Stimulated activated CD4-positive, alpha-beta T cell treated with anti-CD3 and anti-CD28 coated beads, Interleukin-1b, Interleukin-23, amount 100 ng/mL, for 48 hours (primary cell): ENCODE results near the gene USH1C.

Experiments
- DNase-seq: peaks from one replicate; pipeline ENCODE4 v3.0.0-alpha.2; 2020

Gene USH1C

DNA sequence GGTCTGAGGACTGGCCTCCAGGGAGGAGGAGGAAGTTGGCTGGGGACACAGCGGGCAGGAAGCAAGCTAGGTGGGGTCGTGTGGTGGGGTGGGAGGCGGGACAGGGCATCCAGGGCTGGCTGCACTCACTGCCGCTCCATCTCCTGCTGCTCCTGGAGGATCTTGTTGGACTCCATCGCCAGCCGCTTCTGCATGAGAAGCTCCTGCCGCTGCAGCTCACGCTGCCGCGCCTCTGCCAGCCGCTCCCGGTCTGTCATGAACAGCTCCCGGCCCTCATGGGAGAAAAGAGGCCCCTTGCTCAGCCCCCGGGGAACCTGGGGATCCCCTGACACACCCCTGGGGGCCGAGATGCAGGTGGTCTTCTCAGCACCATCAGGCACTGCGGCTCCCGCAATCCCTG, 21.6 kb downstream of the USH1C start:
- no peak for DNase-seq

DNA sequence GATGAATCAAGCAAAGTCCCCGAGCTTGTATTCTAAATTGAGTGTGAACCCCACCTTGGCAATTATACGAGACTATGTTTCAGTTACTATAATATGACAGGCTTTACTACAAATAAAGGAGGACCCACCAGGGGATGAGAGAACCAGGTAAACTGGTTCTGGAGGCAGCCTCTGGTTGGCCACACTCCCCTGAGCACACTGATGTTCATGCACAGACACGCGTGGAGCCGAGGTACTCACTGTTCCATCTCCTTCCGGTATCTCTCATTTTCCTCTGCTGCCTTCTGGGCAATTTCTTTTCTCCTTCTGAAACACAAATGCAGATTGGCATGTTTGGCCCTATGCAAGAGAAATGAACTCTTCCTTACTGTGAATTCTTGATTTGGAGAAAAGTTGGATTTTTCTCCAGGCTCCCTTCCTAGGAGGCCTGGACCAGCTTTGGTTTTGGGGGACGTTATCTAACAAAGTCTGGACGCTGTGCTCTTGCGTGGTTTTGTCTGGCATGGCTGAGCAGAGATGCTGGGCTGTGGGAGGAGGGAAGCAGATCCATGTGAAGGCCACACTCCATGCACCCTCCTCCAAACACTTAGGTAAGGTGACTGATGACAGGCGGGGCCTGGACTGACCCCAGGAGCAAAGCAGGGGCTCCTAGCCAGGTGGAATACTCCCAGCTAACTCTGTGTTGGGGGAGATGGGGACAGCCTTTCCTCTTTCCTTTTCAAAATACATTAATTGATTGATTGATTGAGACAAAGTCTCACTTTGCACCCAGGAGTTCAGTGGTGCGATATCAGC, 22.9 kb downstream of the USH1C start:
- DNase-seq, result no peak

DNA sequence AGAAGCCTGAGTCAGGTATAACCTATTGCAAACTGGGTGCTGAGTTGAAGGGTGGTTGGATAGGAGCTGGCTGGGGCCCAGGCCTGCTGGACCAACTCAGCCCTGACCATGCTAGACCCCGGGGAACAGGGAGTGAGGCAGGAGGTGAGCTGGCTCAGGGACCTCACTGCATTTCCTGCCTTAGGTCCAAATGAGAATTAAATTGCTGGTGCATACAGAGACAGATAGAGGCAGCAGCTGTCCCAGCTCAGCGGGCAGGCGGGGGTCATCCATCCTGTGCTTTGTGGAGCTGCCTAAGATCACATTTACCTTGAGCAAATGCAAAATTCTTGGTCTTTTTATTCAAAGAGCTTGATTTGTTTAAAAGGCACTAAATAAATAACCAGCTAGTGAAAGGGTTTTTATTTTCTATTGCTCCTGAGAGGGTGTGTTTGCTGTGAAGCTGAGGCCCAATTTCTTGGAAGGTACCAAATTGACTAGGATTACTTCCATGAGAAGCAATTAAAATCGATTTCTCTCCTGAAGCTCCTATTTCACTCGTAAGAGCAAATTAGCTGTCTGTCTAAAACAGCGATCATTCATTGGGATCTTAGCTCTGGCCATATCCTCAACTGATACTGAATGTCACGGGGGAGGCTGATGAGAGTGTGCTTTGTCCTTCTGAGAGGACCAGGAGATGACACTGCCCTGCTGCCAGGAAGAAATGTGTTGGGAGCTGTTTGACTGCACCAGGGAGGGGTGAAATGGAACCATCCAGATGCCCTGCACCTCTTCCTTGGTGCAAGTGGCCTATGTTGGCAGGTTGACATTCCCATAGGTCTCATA, 24.9 kb downstream of the USH1C start:
- no peak for DNase-seq

DNA sequence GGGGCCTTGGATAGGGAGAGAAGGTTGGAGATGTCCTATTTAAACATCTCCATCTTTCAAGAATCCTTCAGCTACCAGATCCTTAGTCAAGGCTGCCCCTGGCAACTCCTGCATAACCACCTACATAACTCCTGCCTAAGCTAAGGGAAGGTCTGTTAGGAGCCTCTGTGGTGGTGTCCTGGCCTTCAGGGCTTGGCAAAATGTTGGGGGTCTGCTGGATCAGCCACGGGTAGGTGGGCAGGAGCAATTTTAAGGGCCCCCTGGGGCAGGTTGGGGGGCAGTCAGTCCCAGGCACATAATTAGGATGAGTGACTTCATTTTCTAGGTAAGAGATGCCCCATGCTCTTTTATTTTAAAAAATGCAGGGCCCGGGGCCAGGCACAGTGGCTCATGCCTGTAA, 25.9 kb downstream of the USH1C start:
- no peak for DNase-seq

DNA sequence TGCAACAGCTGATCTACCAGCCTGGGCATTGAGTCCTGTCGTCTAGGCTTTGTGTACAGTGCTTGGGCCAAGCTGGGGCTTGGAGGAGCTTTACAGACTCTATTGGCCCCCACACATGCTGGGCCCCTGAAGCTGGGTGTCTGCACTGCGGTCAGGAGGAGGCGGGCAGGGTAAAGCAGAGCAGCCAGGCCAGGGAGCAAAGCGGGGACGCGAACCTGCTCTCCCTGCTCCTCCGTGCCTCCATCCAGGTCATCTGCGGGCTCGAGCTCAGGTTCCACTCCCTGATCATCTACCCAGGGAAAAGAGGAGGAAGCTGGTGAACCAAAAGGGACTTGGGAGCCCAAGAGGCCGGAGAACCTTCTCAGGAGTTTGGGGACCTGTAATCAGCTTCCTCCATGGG, 27.0 kb downstream of the USH1C start:
- DNase-seq, result no peak

DNA sequence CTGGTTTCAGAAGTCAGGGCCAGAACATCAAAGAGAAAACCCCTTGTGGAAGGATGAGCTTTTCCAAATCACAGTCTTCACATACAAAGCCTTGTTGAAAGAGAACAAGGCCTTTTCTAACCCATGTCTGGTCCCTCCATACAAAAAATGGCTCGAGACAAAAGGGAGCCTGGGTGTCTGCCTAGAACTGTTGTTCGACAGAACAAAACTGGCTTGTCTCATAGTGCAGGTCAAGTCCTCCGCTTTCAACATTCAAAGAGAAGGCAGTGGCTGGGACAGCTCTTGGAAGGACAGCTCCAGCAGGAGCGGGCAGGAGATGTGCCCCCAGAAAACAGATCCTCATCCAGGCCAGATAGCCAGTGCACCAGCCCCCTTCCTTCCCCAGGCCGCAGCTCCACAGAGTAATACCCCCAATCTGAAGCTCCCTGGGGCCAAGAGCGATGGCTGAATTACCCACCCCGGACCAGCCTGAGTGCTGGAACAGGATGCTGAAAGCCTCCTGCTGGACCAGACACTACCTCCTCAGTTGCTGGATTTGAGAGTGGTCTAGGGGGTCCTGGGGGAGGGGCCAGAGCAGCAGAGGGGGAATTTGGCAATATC, 27.6 kb downstream of the USH1C start:
- DNase-seq, result no peak

DNA sequence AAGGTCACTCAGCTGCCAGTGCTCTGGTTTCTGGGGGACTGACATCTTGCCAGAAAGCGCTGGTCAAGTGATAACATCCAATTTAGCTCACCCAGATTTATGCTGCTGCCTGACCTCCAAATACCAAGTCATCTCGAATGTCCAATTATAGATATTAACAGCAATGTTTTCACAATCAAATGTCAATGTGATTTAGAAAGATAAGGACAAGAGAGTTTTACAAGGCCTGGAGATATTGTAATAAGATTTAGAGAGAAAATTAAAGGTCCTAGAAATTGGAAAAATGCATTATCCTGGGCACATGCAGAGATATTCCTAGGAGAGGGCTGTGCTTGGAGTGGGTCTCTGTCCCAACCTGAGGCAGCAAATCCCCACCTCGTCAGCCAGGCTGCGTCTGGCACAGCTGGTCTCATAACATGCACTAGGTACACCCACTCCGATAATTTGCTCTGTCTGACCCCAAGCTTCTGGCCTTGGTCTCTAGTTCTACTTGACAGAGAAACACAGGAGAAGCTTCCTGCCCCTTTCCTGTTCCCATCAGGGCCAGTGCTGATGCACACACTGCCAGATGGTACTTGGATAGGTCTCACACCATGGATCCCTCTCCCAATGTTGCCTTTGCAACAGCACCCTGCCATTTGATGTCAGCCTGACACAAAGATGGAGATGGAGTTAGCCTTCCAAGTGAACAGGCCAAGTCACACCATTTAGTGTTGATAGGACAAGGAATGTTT, 28.6 kb downstream of the USH1C start:
- DNase-seq, result no peak

DNA sequence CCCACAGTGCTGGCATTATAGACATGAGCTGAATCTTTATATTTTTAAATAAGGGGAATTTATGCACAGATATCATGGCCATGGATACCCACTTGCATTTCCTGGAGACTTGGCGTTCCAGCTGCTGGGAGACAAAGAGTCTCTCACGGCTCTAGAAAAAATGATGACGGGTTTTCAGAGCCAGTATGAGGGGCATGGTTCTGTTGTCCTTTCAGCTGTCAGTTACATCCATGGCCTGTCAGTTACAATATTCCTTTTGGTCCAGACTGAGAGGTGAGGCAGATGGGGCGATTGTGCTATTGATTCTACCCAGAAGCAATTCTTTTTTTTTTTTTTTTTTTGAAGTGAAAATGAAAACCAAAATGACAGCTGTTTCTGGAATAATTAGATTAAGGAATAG, 29.7 kb downstream of the USH1C start:
- DNase-seq, result no peak

DNA sequence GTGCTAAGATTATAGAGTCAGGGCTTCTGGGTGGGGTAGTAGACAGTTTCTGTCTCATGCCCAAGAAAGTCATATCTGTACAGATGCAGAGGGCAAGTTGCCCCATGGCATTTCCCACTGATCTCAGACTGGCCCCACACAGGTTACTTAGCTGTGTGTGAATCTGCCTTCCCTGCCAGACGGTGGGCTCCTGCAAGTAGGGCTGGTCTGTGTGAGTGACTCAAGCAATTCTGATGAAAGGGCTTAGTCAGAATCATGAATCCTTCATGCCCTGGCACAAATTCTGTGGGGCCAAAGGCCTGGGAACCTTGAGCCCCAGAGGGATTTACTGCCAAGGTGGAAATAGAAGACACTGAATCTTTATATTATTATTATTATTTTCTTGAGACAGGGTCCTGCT, 30.4 kb downstream of the USH1C start:
- DNase-seq, result peak; percentile 39

DNA sequence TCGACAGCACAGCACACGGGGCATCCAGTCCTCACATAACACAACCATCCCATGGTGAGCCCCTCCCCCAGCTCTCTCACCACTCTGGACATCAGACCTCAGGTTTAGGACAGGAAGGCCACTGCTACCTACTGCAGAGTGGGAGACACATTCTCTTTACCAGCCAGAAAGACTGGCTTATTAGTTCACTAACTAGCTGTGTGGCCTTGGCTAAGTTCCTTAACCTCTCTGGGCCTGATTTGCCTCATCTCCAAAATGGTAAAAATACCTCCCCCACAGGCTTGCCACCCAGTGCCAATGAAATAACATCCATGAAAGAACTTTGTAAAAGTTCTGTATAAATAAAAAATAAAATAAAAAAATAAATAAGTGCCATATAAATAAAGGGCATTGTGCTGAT, 32.1 kb downstream of the USH1C start:
- no peak for DNase-seq

DNA sequence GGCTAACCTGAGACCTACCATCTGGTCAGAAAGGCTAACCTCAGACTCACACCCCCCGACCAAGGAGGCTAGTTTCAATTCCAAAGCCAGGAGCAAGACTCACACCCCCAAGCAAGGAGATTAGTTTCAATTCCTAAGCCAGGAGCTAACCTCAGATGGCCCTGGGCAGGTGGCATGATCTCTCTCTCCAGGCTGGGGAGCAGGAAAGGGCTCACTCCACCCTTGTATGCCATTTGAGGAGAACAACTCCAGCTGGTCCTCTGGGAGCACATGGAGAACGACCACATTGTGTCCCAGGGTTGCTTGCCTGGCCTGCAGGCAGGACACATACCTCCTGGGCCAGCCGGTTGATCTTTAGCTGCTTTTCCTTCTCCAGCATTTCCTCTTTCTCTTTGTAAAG, 32.6 kb downstream of the USH1C start:
- no peak for DNase-seq

DNA sequence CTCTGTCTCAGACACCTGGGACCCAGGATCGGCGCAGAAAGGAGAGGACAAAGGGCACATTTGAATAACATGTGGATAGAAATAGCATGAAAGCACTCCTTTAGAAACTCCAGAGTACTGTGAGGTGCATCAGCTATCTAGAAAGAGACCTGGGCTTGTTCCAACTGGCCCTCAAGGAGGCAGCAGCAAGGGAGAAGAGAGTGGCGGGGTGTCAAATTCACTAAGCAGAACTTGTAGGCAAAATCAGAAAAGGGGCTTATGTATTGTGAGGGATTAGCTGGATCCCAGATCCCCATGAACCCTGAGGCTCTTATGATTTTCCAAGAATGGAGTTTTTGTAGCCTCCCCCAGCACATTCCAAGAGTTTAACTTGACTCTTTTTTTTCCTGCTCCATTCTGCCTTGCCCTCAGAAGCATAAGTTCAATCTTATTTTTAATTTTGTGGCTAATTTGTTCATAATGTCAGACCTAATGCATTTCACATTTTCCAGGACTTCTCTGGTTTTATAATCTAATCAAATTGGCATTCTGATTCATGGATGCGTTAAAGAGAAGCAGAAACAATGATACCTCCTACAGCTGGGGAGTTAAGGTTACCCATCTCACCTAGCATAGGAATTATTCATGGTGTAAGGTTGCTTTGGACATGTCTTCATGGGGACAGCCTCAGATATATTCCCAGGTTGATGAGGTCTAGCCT, 33.6 kb downstream of the USH1C start:
- DNase-seq, result no peak

DNA sequence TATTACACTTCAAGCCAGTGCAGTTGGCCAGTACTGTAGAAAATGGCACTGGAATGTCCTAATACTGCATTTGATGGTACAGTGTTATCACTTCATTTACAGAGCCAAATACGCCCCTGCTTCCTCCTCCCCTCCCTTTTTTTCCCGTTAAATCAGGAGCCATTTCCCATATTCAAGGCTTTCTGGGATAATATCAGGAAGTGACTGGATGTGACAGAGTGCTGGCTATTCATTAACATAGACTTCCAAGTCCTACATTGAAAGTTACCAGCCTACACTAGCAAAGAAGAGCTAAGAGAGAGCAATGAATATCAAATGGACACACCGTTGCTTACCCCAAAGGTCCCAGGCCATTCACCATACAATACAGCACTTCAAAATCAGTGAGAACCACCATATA, 35.4 kb downstream of the USH1C start:
- no peak for DNase-seq

DNA sequence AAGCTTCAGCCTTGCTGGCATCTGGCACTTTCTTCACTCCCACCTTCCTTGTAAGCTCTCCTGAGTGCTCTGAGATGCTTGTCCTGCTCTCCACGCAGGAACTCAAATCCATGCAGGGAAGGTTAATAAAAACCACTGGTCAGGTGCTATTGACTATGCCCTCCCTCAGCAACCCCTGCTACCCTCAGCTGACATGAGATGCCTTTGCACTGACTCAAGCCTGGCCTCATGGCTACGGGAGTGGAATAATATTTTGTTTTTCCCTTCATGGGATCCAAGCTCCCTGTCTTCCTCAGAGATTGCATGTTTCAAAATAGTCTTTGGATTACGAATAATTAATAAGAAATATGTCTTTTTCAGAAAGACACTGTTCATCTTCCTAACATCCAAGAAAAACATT, 35.9 kb downstream of the USH1C start:
- no peak for DNase-seq

DNA sequence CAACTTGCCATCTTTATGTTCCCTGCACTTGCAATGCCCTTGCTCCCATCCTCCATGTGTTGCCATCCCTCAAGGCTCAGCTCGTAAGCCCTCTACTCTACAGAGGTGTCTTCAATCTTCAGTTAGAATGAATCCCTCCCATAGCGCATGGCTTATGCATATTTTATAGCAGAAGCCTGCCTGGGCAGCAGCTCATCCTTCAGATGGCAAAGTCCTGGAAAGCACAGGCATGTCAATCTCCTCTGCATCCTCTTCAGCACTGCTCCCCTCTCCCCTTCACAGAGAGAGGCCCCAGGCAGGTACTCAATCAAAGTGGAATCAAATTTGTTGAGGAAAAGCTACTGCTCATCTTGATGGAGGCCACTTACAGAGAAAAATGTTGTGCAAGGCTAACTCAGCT, 36.4 kb downstream of the USH1C start:
- no peak for DNase-seq

DNA sequence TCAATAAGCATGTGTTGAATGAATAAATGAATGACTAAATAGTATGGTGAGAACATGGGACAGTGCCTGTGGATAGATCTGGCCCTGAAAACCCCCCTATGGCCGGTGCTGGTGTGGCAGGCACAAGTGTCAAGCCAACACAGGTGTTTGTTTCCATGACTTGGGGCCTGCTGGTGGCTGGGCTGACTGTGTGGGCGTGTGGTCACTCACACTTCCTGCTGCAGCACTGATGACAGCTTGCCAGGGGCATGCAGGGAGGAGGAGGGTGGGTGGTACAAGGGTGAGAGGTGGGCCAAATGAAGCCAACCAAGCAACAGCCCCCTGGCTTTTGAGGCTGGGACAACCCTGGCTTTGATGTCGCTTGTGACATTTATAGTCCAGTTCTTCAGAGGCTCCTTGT, 37.3 kb downstream of the USH1C start:
- no peak for DNase-seq

DNA sequence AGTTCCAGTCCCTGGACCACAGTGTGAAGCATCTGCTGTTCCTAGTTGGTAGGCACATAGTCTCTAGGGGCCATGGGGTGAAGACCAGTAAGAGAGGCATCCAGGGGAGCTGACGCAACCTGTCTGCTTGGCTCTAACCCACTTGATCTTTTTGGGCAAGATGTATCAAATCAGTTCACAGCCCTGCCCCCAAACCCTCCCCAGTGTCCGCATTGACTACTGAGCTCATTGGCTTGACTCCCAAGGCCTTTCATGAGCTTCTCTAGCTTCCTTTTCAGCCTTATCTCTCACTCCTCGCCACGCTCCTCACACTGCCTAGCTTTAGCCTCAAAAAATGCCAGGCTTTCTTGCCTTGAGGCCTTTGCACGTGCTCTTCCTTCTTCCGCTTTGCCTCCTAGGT, 37.9 kb downstream of the USH1C start:
- DNase-seq, result no peak

DNA sequence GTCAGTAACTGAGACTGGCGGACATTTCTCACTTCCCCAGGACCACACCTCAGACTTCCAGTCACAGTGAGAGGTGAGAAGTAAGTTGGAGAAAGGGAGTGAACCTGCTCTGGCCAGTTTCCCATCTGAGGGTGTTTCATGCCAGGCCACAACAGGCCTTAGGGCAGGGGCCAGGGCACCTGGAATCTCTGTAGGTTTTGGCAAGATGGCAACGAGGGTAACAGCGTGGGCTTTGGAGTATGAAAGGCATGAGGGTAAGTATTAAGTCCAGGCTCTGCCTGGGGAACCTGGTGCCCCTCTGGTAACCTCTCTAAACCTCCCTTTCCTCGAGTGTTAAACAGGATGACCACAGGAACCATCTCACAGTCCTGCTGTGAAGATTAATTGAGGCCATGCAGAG, 39.1 kb downstream of the USH1C start:
- DNase-seq, result no peak

DNA sequence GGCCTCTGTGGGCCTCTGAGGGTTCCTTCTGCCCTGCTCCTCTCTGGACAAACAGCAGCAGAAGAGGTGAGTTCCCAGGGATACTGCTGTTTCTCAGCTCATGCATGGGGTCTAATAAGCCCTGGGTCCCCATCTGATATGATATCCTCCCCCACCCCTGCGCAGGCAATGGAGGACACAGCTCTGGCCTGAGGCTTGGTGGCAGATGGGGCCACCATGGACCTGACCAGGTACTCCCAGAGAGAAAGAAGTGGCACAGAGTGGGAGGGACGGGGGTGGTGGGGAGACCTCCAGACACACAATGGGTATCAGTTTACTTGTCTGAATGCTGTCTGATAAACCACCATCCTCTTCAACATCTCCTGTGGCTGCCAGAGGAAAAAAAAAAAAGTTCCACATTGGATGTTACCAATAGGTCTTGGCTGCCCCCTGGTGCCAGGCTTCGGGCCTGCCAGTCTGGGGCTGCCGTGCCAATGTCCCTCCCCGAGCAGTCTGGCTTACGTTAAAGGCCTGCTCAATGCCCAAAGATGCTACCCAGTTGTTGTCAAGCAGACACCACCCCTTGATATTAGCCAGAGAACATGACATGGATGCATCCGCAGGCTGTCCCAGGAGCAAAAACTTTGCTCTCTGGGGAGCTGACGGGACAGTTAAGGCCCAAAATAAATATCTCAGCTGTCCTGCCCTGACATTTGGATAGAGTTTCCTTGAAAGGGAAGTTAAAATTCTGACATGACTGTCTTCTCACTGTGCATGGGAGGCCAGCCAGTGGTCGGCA, 39.7 kb downstream of the USH1C start:
- DNase-seq, result peak; percentile 71

DNA sequence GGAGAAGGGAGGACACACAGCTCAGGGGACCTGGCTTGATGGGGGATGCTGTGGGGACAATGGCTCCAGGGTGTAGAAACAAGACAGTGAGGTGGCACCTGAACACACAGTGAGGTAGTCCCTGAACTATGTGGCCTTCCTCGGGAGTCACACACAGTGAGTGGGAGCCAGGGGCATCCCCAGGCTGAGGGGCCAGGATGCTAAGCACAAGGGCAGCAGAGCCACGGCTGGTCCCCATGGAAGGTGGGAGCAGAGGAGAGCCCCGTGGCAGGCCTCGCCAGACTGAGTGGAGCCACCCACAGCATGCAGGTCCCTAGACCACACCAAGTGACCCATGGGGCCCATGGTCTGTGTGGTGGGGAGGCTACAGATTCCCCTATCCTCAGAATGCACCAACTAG, 41.6 kb downstream of the USH1C start:
- DNase-seq, result no peak

DNA sequence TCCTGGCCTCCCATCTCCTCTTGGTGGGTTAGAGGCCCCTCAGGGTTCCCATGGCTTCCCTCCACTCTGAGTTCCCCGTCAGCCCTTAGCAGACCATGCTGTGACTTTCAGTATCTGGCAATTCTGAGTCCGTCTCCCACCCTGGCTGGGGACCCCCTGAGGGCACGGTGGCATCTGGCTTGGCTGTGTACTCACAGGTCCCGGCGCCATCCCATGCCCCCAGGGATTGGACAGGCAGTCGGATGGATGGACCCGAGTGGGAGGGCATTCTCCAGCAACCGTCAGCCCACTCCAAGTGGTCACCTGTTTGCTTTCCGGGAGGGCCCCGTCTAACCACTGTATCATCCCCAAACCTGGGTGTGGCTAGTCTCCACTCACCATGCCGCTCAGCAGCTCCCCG, 43.5 kb downstream of the USH1C start:
- no peak for DNase-seq

DNA sequence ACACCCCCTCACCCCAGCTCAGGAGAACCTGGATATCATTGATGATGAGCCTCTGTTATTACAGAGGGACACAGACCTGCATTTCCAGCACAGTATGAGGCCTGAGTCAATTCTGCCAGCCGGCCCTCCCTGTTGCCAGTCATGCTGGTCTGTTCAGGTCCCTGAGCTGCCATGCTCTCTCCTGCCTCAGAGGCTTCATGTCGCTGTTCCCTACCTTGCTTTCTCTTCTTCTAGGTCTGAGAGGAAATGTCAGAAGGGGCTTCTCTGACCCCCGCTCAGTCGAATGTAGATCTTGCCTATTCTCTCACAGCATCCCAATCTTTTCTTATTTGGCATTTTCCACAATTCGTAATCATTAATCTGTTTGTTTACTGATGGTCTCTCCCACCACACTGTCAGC, 45.7 kb downstream of the USH1C start:
- no peak for DNase-seq
